ENCODE measurements around the gene MSRB3.

Gene MSRB3

GRCh38 chr12:65460063-65460462, 181.6 kb downstream of the MSRB3 start:
- Histone ChIP-seq H3K27me3 (ENCODE audit: control insufficient read depth, insufficient read depth, low read length) (no peaks in the 10 kb centered on the region), H3K9ac (ENCODE audit: low read depth, low read length) (no peak overlapping the region), H3K36me3 (ENCODE audit: insufficient read depth, low read length) (peaks cover 20% of the 10 kb centered on the region), H3K9me3 (replicated peaks; ENCODE audit: low read length) (no peaks in the 10 kb centered on the region), H3K4me3 (ENCODE audit: low read length) (no peak overlapping the region), H3K4me1 (ENCODE audit: control insufficient read depth, insufficient read depth, low read length) (peaks cover 9% of the 10 kb centered on the region), H3K4me2 (ENCODE audit: low read length) (no peak overlapping the region)

- Histone ChIP-seq H3K36me3 (ENCODE audit: insufficient read depth, low read length) (peaks cover 16% of the 10 kb centered on the region), H3K4me2 (ENCODE audit: low read length) (no peak overlapping the region), H3K4me3 (ENCODE audit: low read length) (no peak overlapping the region), H3K4me1 (ENCODE audit: control insufficient read depth, insufficient read depth, low read length) (peaks cover 11% of the 10 kb centered on the region), H3K9me3 (replicated peaks; ENCODE audit: low read length) (no peaks in the 10 kb centered on the region), H3K27me3 (ENCODE audit: control insufficient read depth, insufficient read depth, low read length) (no peaks in the 10 kb centered on the region), H3K9ac (ENCODE audit: low read depth, low read length) (no peak overlapping the region)
Observed at GRCh38 chr12:65461017-65461416, 182.5 kb downstream of the MSRB3 start.

- Histone ChIP-seq H3K9me3 (replicated peaks; ENCODE audit: low read length) (no peaks in the 10 kb centered on the region), H3K4me1 (ENCODE audit: control insufficient read depth, insufficient read depth, low read length) (peaks cover 11% of the 10 kb centered on the region), H3K4me2 (ENCODE audit: low read length) (no peak overlapping the region), H3K9ac (ENCODE audit: low read depth, low read length) (no peak overlapping the region), H3K36me3 (ENCODE audit: insufficient read depth, low read length) (peaks cover 16% of the 10 kb centered on the region), H3K27me3 (ENCODE audit: control insufficient read depth, insufficient read depth, low read length) (no peaks in the 10 kb centered on the region), H3K4me3 (ENCODE audit: low read length) (no peak overlapping the region)
Observed at GRCh38 chr12:65462484-65462883, 184.0 kb downstream of the MSRB3 start.

GRCh38 chr12:65463082-65463481, 184.6 kb downstream of the MSRB3 start:
- H3K4me1 ChIP-seq (ENCODE audit: control insufficient read depth, insufficient read depth, low read length) = peaks cover 11% of the 10 kb centered on the region
- no peaks in the 10 kb centered on the region for H3K27me3 ChIP-seq (ENCODE audit: control insufficient read depth, insufficient read depth, low read length)
- no peaks in the 10 kb centered on the region for H3K9me3 ChIP-seq (replicated peaks; ENCODE audit: low read length)
- H3K4me2 ChIP-seq (ENCODE audit: low read length) = no peak overlapping the region
- H3K4me3 ChIP-seq (ENCODE audit: low read length) = no peak overlapping the region
- peaks cover 16% of the 10 kb centered on the region for H3K36me3 ChIP-seq (ENCODE audit: insufficient read depth, low read length)
- no peak overlapping the region for H3K9ac ChIP-seq (ENCODE audit: low read depth, low read length)

GRCh38 chr12:65463611-65464010, 185.1 kb downstream of the MSRB3 start:
- Histone ChIP-seq H3K9ac (ENCODE audit: low read depth, low read length) (no peak overlapping the region), H3K36me3 (ENCODE audit: insufficient read depth, low read length) (peaks cover 16% of the 10 kb centered on the region), H3K4me1 (ENCODE audit: control insufficient read depth, insufficient read depth, low read length) (peaks cover 11% of the 10 kb centered on the region), H3K27me3 (ENCODE audit: control insufficient read depth, insufficient read depth, low read length) (no peaks in the 10 kb centered on the region), H3K9me3 (replicated peaks; ENCODE audit: low read length) (no peaks in the 10 kb centered on the region), H3K4me2 (ENCODE audit: low read length) (no peak overlapping the region), H3K4me3 (ENCODE audit: low read length) (no peak overlapping the region)

- Histone ChIP-seq H3K4me3 (ENCODE audit: low read length) (no peak overlapping the region), H3K9me3 (replicated peaks; ENCODE audit: low read length) (no peaks in the 10 kb centered on the region)
Observed at GRCh38 chr12:65464930-65465329, 186.4 kb downstream of the MSRB3 start.

GRCh38 chr12:65465766-65466547, 187.5 kb downstream of the MSRB3 start:
- no peaks in the 10 kb centered on the region for H3K9me3 ChIP-seq (replicated peaks; ENCODE audit: low read length)
- no peak overlapping the region for H3K9ac ChIP-seq (ENCODE audit: low read depth, low read length)
- no peaks in the 10 kb centered on the region for H3K27me3 ChIP-seq (ENCODE audit: control insufficient read depth, insufficient read depth, low read length)
- peaks cover 11% of the 10 kb centered on the region for H3K4me1 ChIP-seq (ENCODE audit: control insufficient read depth, insufficient read depth, low read length)
- H3K4me2 ChIP-seq (ENCODE audit: low read length) = no peak overlapping the region
- H3K36me3 ChIP-seq (ENCODE audit: insufficient read depth, low read length) = peaks cover 9% of the 10 kb centered on the region
- no peak overlapping the region for H3K4me3 ChIP-seq (ENCODE audit: low read length)

More at GRCh38 chr12:65464930-65465329, 186.4 kb downstream of the MSRB3 start:
- Histone ChIP-seq H3K4me2 (ENCODE audit: low read length) (peak overlapping the region; percentile 20), H3K36me3 (ENCODE audit: insufficient read depth, low read length) (peaks cover 9% of the 10 kb centered on the region), H3K9ac (ENCODE audit: low read depth, low read length) (no peak overlapping the region), H3K4me1 (ENCODE audit: control insufficient read depth, insufficient read depth, low read length) (peaks cover 11% of the 10 kb centered on the region), H3K27me3 (ENCODE audit: control insufficient read depth, insufficient read depth, low read length) (no peaks in the 10 kb centered on the region)

GRCh38 chr12:65466911-65467310, 188.4 kb downstream of the MSRB3 start:
- Histone ChIP-seq H3K9me3 (replicated peaks; ENCODE audit: low read length) (no peaks in the 10 kb centered on the region), H3K4me2 (ENCODE audit: low read length) (no peak overlapping the region)

GRCh38 chr12:65470256-65470655, 191.8 kb downstream of the MSRB3 start:
- Histone ChIP-seq H3K27me3 (ENCODE audit: control insufficient read depth, insufficient read depth, low read length) (no peaks in the 10 kb centered on the region), H3K9me3 (replicated peaks; ENCODE audit: low read length) (no peaks in the 10 kb centered on the region), H3K4me2 (ENCODE audit: low read length) (no peak overlapping the region), H3K4me1 (ENCODE audit: control insufficient read depth, insufficient read depth, low read length) (peaks cover under 1% of the 10 kb centered on the region), H3K9ac (ENCODE audit: low read depth, low read length) (no peak overlapping the region), H3K4me3 (ENCODE audit: low read length) (no peak overlapping the region), H3K36me3 (ENCODE audit: insufficient read depth, low read length) (no peaks in the 10 kb centered on the region)

More at GRCh38 chr12:65466911-65467310, 188.4 kb downstream of the MSRB3 start:
- H3K36me3 ChIP-seq (ENCODE audit: insufficient read depth, low read length) = peaks cover 9% of the 10 kb centered on the region
- H3K4me3 ChIP-seq (ENCODE audit: low read length) = no peak overlapping the region
- H3K27me3 ChIP-seq (ENCODE audit: control insufficient read depth, insufficient read depth, low read length) = no peaks in the 10 kb centered on the region
- H3K9ac ChIP-seq (ENCODE audit: low read depth, low read length) = no peak overlapping the region
- H3K4me1 ChIP-seq (ENCODE audit: control insufficient read depth, insufficient read depth, low read length) = peaks cover 11% of the 10 kb centered on the region

GRCh38 chr12:65472079-65472478, 193.6 kb downstream of the MSRB3 start:
- Histone ChIP-seq H3K9me3 (replicated peaks; ENCODE audit: low read length) (no peaks in the 10 kb centered on the region), H3K4me3 (ENCODE audit: low read length) (no peak overlapping the region), H3K36me3 (ENCODE audit: insufficient read depth, low read length) (no peaks in the 10 kb centered on the region), H3K27me3 (ENCODE audit: control insufficient read depth, insufficient read depth, low read length) (no peaks in the 10 kb centered on the region), H3K4me1 (ENCODE audit: control insufficient read depth, insufficient read depth, low read length) (no peaks in the 10 kb centered on the region), H3K4me2 (ENCODE audit: low read length) (no peak overlapping the region), H3K9ac (ENCODE audit: low read depth, low read length) (no peak overlapping the region)

- Histone ChIP-seq H3K36me3 (ENCODE audit: insufficient read depth, low read length) (no peaks in the 10 kb centered on the region), H3K9me3 (replicated peaks; ENCODE audit: low read length) (no peaks in the 10 kb centered on the region), H3K4me1 (ENCODE audit: control insufficient read depth, insufficient read depth, low read length) (no peaks in the 10 kb centered on the region), H3K9ac (ENCODE audit: low read depth, low read length) (no peak overlapping the region), H3K4me3 (ENCODE audit: low read length) (no peak overlapping the region), H3K27me3 (ENCODE audit: control insufficient read depth, insufficient read depth, low read length) (no peaks in the 10 kb centered on the region), H3K4me2 (ENCODE audit: low read length) (no peak overlapping the region)
Observed at GRCh38 chr12:65474831-65475230, 196.3 kb downstream of the MSRB3 start.

- no peaks in the 10 kb centered on the region for H3K36me3 ChIP-seq (ENCODE audit: insufficient read depth, low read length)
- H3K9me3 ChIP-seq (replicated peaks; ENCODE audit: low read length) = no peaks in the 10 kb centered on the region
- H3K4me2 ChIP-seq (ENCODE audit: low read length) = no peak overlapping the region
- H3K4me1 ChIP-seq (ENCODE audit: control insufficient read depth, insufficient read depth, low read length) = no peaks in the 10 kb centered on the region
- H3K4me3 ChIP-seq (ENCODE audit: low read length) = no peak overlapping the region
- no peak overlapping the region for H3K9ac ChIP-seq (ENCODE audit: low read depth, low read length)
- H3K27me3 ChIP-seq (ENCODE audit: control insufficient read depth, insufficient read depth, low read length) = no peaks in the 10 kb centered on the region
Observed at GRCh38 chr12:65477721-65478120, 199.2 kb downstream of the MSRB3 start.
